DND-41 (cell line): ENCODE data around the gene HINT3.

Experiments
- EZH2 ChIP-seq: IDR thresholded peaks from 3 replicates; pipeline ENCODE4 v1.6.1; 2012; ENCODE audit warnings: borderline replicate concordance, low read depth, mild to moderate bottlenecking, moderate library complexity, low read length, inconsistent platforms; ENCODE audit not compliant: severe bottlenecking
- TF ChIP-seq, protein P1 (sequence below): IDR thresholded peaks from 2 replicates; pipeline ENCODE4 v1.5.1; 2012; ENCODE audit warnings: borderline replicate concordance, low read length, moderate library complexity, mild to moderate bottlenecking; ENCODE audit not compliant: poor library complexity, severe bottlenecking; ENCODE audit errors: extremely low read depth

- TF ChIP-seq, protein P1, sequence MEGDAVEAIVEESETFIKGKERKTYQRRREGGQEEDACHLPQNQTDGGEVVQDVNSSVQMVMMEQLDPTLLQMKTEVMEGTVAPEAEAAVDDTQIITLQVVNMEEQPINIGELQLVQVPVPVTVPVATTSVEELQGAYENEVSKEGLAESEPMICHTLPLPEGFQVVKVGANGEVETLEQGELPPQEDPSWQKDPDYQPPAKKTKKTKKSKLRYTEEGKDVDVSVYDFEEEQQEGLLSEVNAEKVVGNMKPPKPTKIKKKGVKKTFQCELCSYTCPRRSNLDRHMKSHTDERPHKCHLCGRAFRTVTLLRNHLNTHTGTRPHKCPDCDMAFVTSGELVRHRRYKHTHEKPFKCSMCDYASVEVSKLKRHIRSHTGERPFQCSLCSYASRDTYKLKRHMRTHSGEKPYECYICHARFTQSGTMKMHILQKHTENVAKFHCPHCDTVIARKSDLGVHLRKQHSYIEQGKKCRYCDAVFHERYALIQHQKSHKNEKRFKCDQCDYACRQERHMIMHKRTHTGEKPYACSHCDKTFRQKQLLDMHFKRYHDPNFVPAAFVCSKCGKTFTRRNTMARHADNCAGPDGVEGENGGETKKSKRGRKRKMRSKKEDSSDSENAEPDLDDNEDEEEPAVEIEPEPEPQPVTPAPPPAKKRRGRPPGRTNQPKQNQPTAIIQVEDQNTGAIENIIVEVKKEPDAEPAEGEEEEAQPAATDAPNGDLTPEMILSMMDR: no peak
- TF ChIP-seq EZH2: no peak
Observed at GRCh38 chr6:125952764-125953501, 3.6 kb upstream of the HINT3 start.
